HG02981 (cell line): ENCODE measurements around the gene DISP3.

Experiments
- ATAC-seq: cut with Tn5 transposase; IDR thresholded peaks from one replicate; pipeline ENCODE4 v1.9.1; 2021; ENCODE audit warnings: mild to moderate bottlenecking, moderate library complexity; ENCODE audit not compliant: unreplicated experiment

Gene DISP3, protein sequence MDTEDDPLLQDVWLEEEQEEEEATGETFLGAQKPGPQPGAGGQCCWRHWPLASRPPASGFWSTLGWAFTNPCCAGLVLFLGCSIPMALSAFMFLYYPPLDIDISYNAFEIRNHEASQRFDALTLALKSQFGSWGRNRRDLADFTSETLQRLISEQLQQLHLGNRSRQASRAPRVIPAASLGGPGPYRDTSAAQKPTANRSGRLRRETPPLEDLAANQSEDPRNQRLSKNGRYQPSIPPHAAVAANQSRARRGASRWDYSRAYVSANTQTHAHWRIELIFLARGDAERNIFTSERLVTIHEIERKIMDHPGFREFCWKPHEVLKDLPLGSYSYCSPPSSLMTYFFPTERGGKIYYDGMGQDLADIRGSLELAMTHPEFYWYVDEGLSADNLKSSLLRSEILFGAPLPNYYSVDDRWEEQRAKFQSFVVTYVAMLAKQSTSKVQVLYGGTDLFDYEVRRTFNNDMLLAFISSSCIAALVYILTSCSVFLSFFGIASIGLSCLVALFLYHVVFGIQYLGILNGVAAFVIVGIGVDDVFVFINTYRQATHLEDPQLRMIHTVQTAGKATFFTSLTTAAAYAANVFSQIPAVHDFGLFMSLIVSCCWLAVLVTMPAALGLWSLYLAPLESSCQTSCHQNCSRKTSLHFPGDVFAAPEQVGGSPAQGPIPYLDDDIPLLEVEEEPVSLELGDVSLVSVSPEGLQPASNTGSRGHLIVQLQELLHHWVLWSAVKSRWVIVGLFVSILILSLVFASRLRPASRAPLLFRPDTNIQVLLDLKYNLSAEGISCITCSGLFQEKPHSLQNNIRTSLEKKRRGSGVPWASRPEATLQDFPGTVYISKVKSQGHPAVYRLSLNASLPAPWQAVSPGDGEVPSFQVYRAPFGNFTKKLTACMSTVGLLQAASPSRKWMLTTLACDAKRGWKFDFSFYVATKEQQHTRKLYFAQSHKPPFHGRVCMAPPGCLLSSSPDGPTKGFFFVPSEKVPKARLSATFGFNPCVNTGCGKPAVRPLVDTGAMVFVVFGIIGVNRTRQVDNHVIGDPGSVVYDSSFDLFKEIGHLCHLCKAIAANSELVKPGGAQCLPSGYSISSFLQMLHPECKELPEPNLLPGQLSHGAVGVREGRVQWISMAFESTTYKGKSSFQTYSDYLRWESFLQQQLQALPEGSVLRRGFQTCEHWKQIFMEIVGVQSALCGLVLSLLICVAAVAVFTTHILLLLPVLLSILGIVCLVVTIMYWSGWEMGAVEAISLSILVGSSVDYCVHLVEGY (N-terminal part only)

GRCh38 chr1:11478571-11479374 lies at the start of gene DISP3:
Gene DISP3, plus strand, starts transcription at chr1:11479155. Its CDS starts 21,838 bp downstream, at chr1:11500993.
- ATAC-seq = peak; percentile 73

DNA sequence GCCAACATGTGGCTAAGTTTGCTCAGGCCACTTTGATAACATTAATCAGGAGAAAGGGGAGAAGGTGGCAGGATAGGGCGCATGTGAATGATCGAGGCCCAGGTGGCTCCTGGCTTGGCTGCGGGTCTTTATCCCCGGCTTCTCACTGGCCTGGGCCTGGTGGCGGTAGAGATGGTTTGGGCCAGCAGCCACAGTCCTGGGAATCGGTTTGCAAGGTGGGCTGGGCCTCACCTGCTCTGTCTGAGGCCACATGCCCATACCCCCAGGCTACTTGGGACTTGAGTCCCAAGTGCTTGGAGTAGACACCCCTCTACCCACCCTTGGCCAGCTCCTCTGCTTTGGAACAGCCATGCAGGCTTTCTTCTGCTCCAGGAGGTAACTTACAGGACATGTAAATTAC lies 49.7 kb upstream of the DISP3 start:
- ATAC-seq = no peak

- ATAC-seq = no peak
Measured at GRCh38 chr1:11429935-11430334, 49.0 kb upstream of the DISP3 start.

GRCh38 chr1:11431941-11432507 lies 46.9 kb upstream of the DISP3 start:
- ATAC-seq = no peak

GRCh38 chr1:11432526-11432925 lies 46.4 kb upstream of the DISP3 start:
- ATAC-seq = no peak

DNA sequence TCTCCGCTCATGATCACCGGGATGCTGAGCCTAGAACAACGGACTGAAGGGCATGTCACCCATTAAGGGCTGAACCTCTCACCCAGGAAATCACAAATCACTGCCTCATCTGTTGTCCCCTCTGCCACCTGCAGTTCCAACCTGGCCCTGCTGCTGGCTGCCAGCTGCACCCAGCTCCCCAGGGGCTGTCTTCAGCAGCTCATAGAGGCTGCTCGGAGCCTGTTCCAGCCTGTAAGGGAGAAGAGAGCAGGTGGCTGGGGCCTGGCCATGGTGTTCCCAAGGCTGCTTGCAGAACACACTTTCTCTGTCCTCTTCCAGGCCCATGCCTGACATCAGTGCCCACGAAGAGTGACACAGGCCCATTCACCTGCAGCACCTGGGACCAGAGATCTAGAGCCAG lies 44.5 kb upstream of the DISP3 start:
- ATAC-seq = no peak

DNA sequence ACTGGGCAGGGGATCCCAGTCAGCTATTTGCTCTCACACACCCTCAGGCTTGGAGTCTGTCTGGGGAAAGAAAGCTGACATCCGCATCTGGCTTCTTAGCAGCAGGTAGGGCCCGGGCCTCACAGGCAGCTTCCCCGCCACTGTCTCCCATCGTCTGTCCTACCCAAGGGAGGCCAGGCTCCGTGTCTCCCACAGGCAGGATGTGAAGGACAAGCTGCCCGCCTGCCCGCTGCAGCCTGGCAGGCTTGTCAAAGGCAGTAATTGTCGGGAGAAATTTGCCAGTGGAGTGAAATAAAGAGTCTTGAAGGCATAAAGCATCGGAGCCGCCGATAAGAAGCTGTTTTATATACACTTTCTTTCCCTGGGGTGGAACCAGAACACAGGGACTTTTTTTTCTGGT lies 44.0 kb upstream of the DISP3 start:
- no peak for ATAC-seq

GRCh38 chr1:11438996-11439395 lies 40.0 kb upstream of the DISP3 start:
- ATAC-seq = no peak

DNA sequence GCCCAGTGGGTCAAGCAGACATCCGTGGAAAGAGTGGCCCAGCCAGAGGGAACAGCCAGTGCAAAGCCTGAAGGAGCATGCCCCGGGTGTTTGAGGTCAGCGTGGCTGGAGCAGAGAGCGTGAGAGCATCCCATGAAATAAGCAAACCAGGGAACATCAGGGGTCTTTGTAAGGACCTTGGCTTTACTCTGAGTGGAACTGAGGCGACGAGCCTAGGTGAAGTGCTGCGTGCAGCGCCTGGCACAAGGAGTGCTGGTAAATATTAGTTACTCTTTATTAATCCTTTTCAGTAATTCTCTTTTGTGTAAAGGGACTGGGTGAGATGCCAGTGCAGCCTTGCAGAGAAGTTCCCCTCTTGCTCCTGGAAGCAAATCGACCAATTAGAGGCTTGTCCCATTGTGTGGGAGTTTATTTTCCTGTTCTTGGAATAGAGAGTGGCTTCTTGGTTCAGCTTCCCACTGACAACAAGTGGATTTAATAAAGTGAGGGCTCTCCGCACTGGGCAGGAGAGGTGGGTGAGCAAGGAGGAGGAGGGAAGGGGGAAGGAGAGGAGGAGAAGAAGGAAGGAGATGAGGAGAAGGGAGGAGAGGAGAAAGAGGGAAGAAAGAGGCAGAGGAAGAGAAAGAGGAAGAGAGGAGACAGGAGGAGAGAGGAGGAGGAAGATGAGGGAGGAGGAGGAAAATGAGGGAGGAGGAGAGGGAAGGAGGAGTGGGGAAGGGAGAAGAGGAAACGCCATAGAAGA lies 37.6 kb upstream of the DISP3 start:
- ATAC-seq = no peak

DNA sequence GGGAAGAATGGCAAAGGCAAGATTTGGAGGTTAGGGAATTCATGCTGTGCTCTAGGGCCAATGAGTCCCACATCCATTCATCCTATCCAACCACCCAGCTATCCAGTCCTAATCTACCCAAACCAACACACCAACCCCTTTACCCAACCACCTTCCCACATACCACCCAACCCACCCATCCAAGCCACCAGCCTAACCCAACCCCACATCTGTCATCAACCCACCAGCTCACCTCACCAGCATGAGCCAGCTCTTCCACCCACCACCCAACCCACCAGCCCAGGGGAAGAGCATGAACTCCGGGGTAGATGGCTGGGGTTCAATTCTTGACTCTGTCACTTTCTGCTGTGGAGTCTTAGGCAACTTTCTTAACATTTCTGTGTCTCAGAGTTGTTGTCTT lies 35.9 kb upstream of the DISP3 start:
- no peak for ATAC-seq

- ATAC-seq = no peak
Measured at GRCh38 chr1:11443961-11444658, 34.8 kb upstream of the DISP3 start.

DNA sequence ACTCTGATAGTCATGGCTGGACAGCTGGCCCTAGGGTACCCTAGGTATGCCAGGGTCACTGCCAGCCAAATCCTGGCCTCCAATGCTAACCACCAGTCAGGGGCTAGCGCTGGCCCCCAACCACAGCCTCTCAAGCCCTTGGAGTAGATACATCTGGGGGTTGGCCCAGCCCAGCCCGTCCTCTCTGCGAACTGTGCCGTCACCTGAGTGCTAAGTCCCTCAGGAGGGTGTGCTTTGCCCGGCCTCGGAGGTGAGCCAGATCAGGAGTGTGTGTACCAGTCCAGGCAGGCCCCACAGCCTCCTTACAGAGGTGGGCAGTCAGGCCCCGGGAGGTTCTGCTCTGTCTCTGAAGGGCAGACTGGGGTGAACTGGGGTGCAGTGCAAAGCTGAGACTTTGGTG lies 34.0 kb upstream of the DISP3 start:
- no peak for ATAC-seq

DNA sequence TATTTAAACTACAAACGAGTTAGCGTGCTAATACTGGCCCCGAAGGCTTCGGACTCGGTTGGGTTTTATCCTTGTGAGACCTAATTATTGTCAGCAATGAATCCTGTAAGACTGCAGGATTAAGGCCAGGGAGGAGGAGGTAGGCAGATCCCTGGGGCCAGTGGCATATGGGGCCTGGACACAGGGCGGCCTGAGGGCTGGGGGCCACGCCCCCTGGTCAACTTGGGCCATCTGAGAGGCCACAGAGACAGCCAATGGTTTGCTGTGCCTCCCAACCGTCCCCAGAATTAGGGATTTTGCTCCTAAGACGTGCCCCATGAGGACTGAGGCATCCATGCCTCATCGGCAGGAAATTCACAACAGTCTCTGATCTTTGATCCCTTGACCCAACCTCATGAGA lies 31.1 kb upstream of the DISP3 start:
- ATAC-seq = no peak

DNA sequence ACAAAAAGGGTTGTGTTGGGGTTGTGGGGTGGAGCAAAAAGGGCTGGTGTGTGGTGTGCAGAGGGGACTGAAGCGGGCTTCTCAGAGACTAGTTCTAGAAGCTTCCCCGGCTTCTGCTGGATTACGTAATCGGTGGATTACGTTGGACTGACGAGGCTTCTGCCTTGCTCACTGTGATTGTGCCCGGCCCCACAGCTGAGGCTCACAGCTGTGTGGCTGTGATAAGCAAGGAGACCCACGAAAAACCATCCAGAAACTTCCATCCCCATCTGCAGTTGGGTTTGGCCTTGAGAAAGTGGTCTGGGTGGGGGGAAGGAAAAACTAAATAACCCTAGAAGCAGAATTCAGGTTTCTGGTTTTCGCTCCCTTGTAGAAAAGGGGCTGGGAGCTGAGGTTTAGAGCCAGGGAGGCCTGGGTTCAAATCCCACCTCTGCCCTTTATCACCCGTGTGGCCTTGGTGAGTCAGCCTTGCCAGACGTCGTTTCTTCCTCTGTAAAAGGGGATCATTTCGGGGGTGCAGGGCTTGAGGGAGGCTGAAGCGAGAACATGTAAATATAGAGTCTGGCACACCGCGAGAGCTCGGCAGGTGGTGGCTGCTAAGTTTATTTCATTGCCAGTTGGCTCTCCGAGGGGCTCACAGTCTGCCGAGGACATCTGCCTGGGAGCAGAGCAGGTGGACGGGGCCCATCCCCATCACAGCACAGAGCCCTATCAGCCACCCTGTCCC lies 30.4 kb upstream of the DISP3 start:
- ATAC-seq = no peak

DNA sequence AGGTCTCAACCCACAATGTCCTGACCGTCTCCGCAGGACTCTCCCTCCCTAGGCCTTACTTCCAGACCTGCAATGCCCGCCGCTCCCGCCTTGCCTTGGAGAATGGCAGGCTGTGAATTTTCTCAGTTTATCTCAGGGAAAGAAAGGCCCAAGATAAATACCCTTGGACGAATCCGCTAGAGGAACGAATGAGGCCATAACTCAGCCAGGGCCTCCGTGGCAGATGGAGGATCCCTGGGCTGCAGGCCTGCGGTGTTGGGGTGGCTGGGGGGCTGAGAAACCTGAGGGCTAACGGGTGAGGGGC lies 29.9 kb upstream of the DISP3 start:
- no peak for ATAC-seq

DNA sequence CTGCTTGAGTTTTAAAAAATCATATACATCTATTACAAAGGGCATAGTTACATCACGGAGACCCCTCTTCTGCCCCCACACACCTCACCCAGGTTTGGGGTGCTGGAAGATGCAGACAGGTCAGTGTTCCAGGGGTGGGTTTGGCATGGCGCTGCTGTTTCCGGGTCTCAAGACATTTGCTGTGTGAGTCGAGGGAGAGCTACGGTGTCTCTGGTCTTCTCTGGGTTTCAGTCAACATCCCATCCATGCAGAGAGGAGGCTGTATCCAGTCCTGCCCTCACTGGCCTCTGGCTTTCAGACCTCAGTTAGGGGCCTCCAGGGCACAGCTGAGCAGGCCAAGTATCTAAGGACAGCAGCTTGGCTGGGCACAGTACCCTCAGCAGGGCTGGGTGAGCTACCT lies 28.6 kb upstream of the DISP3 start:
- no peak for ATAC-seq

DNA sequence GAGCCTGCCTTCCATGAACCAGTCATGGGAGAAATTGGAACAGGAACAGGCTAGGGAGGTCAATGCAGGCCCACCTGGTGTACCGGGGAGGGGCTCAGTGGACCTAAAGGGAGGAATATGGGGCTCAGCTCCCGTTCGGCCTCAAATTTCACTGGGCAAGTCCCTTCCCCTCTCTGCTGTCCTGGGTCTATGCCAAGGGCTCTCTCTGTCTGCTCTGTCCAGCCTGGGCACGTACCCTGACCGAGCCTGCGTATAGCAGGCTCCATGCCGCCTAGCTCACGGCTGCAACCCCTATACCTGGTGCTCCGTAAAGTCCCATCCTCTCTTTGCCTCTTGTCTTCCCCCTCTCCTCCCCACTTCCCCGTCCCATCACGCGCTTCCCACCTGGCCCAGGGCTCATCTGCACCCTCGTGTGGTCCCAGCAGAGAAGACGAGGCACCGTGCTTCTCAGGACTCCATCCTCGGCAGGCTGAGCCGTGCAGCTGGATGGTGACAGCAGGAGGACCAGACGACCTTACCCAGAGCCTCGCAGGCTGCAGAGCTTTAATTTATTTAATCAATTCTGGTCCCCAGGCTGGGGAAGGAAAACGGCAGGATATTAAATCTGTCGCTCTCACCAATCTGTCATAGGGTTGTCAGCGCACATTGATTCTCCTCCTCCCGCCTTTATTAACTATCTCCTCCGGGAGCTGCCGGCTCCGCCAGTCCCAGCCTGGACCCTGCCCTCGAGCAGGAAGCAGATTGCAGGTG lies 25.0 kb upstream of the DISP3 start:
- ATAC-seq = no peak
